Subcutaneous abdominal adipose tissue (tissue), 5 donors: ENCODE data around the gene PPFIA3.

Source experiments
- H3K27ac ChIP-seq: one replicate; pipeline ENCODE4 v1.7.0; 2013; ENCODE audit warnings: low read depth, mild to moderate bottlenecking, inconsistent platforms, low read length, moderate library complexity
- H3K27me3 ChIP-seq, 5 donors: one replicate each; pipeline ENCODE4 v1.7.0; 2013; ENCODE audit warnings: low read length in 5 of 5, inconsistent platforms in 1 of 5; ENCODE audit not compliant: control insufficient read depth in 5 of 5, insufficient read depth in 4 of 5
- H3K36me3 ChIP-seq, 5 donors: one replicate each; pipeline ENCODE4 v1.7.0; 2013; ENCODE audit warnings: low read length in 5 of 5; ENCODE audit not compliant: control insufficient read depth in 5 of 5, insufficient read depth in 5 of 5
- H3K4me1 ChIP-seq, 5 donors: one replicate each; pipeline ENCODE4 v1.7.0; 2013; ENCODE audit warnings: low read length in 5 of 5, mild to moderate bottlenecking in 3 of 5, moderate library complexity in 1 of 5; ENCODE audit not compliant: control insufficient read depth in 5 of 5, insufficient read depth in 5 of 5
- H3K4me3 ChIP-seq, 5 donors: one replicate each; pipeline ENCODE4 v1.7.0; 2013; ENCODE audit warnings: low read length in 5 of 5, low read depth in 1 of 5
- H3K9ac ChIP-seq, 5 donors: one replicate each; pipeline ENCODE4 v1.7.0; 2013; ENCODE audit warnings: low read length in 5 of 5, mild to moderate bottlenecking in 4 of 5, moderate library complexity in 3 of 5
- H3K9me3 ChIP-seq, 5 donors: one replicate each; pipeline ENCODE4 v1.7.0; 2013; ENCODE audit warnings: low read length in 5 of 5; ENCODE audit not compliant: control insufficient read depth in 5 of 5
- donor health status: healthy.
- donor health status: healthy.
- donor health status: healthy.
- donor health status: healthy.
- donor health status: healthy.

Gene PPFIA3

GRCh38 chr19:49200238-49200862, 81.0 kb downstream of the PPFIA3 start:
- Histone ChIP-seq H3K4me3 (no peak overlapping the region), H3K27me3 (no peaks in the 10 kb centered on the region), H3K27ac (no peak overlapping the region), H3K36me3 (peaks cover 0 to 49% (median 23%) of the 10 kb centered on the region in 5 donors), H3K9me3 (no peaks in the 10 kb centered on the region), H3K4me1 (peaks cover 0 to 4% (median 3%) of the 10 kb centered on the region in 5 donors), H3K9ac (no peak overlapping the region)
